ENCODE data around the gene QSER1.

GRCh38 chr11:32908619-32909018, 16.0 kb downstream of the QSER1 start:
- TF ChIP-seq CTCF (conservative IDR thresholded peaks at IDR 0.05; ENCODE audit: low read depth in 2 of 2), result no peak
- TF ChIP-seq ETS1 (IDR thresholded peaks at IDR 0.05), result no peak
- TF ChIP-seq POLR2AphosphoS5 (IDR thresholded peaks at IDR 0.05; ENCODE audit: low read depth), result no peak
- no peak for TF ChIP-seq EZH2 (IDR thresholded peaks at IDR 0.05; ENCODE audit: low read depth, unreplicated experiment)
- TF ChIP-seq, protein P1, sequence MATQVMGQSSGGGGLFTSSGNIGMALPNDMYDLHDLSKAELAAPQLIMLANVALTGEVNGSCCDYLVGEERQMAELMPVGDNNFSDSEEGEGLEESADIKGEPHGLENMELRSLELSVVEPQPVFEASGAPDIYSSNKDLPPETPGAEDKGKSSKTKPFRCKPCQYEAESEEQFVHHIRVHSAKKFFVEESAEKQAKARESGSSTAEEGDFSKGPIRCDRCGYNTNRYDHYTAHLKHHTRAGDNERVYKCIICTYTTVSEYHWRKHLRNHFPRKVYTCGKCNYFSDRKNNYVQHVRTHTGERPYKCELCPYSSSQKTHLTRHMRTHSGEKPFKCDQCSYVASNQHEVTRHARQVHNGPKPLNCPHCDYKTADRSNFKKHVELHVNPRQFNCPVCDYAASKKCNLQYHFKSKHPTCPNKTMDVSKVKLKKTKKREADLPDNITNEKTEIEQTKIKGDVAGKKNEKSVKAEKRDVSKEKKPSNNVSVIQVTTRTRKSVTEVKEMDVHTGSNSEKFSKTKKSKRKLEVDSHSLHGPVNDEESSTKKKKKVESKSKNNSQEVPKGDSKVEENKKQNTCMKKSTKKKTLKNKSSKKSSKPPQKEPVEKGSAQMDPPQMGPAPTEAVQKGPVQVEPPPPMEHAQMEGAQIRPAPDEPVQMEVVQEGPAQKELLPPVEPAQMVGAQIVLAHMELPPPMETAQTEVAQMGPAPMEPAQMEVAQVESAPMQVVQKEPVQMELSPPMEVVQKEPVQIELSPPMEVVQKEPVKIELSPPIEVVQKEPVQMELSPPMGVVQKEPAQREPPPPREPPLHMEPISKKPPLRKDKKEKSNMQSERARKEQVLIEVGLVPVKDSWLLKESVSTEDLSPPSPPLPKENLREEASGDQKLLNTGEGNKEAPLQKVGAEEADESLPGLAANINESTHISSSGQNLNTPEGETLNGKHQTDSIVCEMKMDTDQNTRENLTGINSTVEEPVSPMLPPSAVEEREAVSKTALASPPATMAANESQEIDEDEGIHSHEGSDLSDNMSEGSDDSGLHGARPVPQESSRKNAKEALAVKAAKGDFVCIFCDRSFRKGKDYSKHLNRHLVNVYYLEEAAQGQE (IDR thresholded peaks at IDR 0.05; ENCODE audit: unreplicated experiment), result no peak
- no peak for TF ChIP-seq JUNB (IDR thresholded peaks at IDR 0.05; ENCODE audit: unreplicated experiment)

Measured in GM23338 (cell line).